A549 (cell line): ENCODE results near the gene TCERG1L. TPM values are rescaled to one million over a fixed set of nuclear protein-coding genes. Genes with fewer than 3 reads are reported as not detected.

Experiments
- ATAC-seq, 2 experiments: fragments of 200-7000 bp in 1 of 2; fragments of >200 bp in 1 of 2; cut with Nextera tagmentation in 1 of 2; cut with Tn5 transposase in 1 of 2; 3 replicates each; pipeline versions ENCODE4 v1.8.0 to v1.9.1; 2018 to 2020; ENCODE audit warnings: mild to moderate bottlenecking in 1 of 2, moderate library complexity in 1 of 2
- CTCF ChIA-PET: fragments of 300-600 bp; sonication (Branson Sonifier 250); formaldehyde crosslinking; extraction: SDS; loops from one replicate; lab custom pipeline; 2021; ENCODE audit warnings: antibody characterized with exemption, inconsistent platforms; lab: Yijun Ruan, JAX
- POLR2A ChIA-PET: fragments of 350-600 bp; formaldehyde crosslinking; extraction: SDS; loops from one replicate; lab custom pipeline; 2021; ENCODE audit warnings: antibody characterized with exemption, inconsistent platforms; lab: Yijun Ruan, JAX
- DNase-seq, 2 experiments: peaks; one replicate each; pipeline versions ENCODE4 v3.0.0 to v3.0.0-alpha.2; 2011 to 2016; ENCODE audit warnings: low read depth in 1 of 2, low spot score in 1 of 2
- FAIRE-seq: peaks from 2 replicates; lab custom pipeline; 2011; peaks lifted over from hg19 to GRCh38; lab: Jason Lieb, UNC
- H3K27ac ChIP-seq, 2 experiments: fragments of >200 bp; sonication (Bioruptor Twin); formaldehyde crosslinking; 3 replicates each; pipeline ENCODE4 v1.5.1; 2016 to 2017
- H3K4me1 ChIP-seq: fragments of >200 bp; sonication (Bioruptor Twin); formaldehyde crosslinking; 3 replicates; pipeline ENCODE4 v1.6.1; 2016
- H3K4me2 ChIP-seq: fragments of >200 bp; sonication (Bioruptor Twin); formaldehyde crosslinking; 3 replicates; pipeline ENCODE4 v1.6.1; 2016
- H3K4me3 ChIP-seq: fragments of >200 bp; sonication (Bioruptor Twin); formaldehyde crosslinking; 3 replicates; pipeline ENCODE4 v1.5.1; 2016
- H3K9me3 ChIP-seq: fragments of >200 bp; sonication (Bioruptor Twin); formaldehyde crosslinking; 3 replicates; pipeline ENCODE4 v1.6.1; 2016
- EHF ChIP-seq: fragments of 250-450 bp; sonication (Bioruptor Pico); IDR thresholded peaks from 2 replicates; pipeline ENCODE4 v1.5.0; 2020; ENCODE audit warnings: mild to moderate bottlenecking
- EP300 ChIP-seq, 2 experiments: fragments of >200 bp; sonication (Bioruptor Twin); formaldehyde crosslinking; IDR thresholded peaks; 2 replicates in 1 of 2; 3 replicates in 1 of 2; pipeline ENCODE4 v1.6.1; 2016 to 2017
- FOSB ChIP-seq: fragments of 250-450 bp; sonication (Bioruptor Pico); IDR thresholded peaks from 2 replicates; pipeline ENCODE4 v1.5.0; 2020; ENCODE audit warnings: mild to moderate bottlenecking, moderate library complexity
- GATA3 ChIP-seq: IDR thresholded peaks from 2 replicates; pipeline ENCODE4 v1.6.1; 2012; ENCODE audit warnings: borderline replicate concordance
- HDAC2 ChIP-seq: fragments of 200-600 bp; sonication (generic); IDR thresholded peaks from 2 replicates; pipeline ENCODE4 v1.6.1; 2016
- HOXB13 ChIP-seq: fragments of 250-450 bp; sonication (Bioruptor Pico); IDR thresholded peaks from 2 replicates; pipeline ENCODE4 v1.5.0; 2020; ENCODE audit warnings: low read depth, mild to moderate bottlenecking, moderate library complexity
- JUNB ChIP-seq: fragments of >200 bp; sonication (Bioruptor Twin); formaldehyde crosslinking; IDR thresholded peaks from 2 replicates; pipeline ENCODE4 v1.6.1; 2016
- KDM1A ChIP-seq: fragments of 200-600 bp; sonication (generic); IDR thresholded peaks from 2 replicates; pipeline ENCODE4 v1.6.1; 2016; ENCODE audit warnings: low read depth, mild to moderate bottlenecking
- MAFK ChIP-seq: fragments of 450-650 bp; IDR thresholded peaks from 2 replicates; pipeline ENCODE4 v1.6.1; 2014; ENCODE audit not compliant: partially characterized antibody
- NPAS2 ChIP-seq: fragments of 250-450 bp; sonication (Bioruptor Pico); IDR thresholded peaks from 2 replicates; pipeline ENCODE4 v1.8.0; 2022; ENCODE audit warnings: mild to moderate bottlenecking, moderate library complexity, borderline replicate concordance
- NR3C1 ChIP-seq: fragments of >200 bp; sonication (Bioruptor Twin); formaldehyde crosslinking; IDR thresholded peaks from 3 replicates; pipeline ENCODE4 v1.6.1; 2017
- RCOR1 ChIP-seq: fragments of 150-350 bp; IDR thresholded peaks from 2 replicates; pipeline ENCODE4 v1.6.1; 2014; ENCODE audit warnings: antibody characterized with exemption, low read length, low read depth
- RNF2 ChIP-seq: fragments of 200-600 bp; sonication (generic); IDR thresholded peaks from 2 replicates; pipeline ENCODE4 v1.6.1; 2016; ENCODE audit warnings: low read depth, mild to moderate bottlenecking, antibody characterized with exemption, moderate library complexity, borderline replicate concordance
- TP53 ChIP-seq: fragments of 250-450 bp; sonication (Bioruptor Pico); IDR thresholded peaks from 2 replicates; pipeline ENCODE4 v1.5.0; 2021; ENCODE audit warnings: mild to moderate bottlenecking, moderate library complexity
- ZSCAN20 ChIP-seq: fragments of 250-450 bp; sonication (Bioruptor Pico); IDR thresholded peaks from 2 replicates; pipeline ENCODE4 v1.8.0; 2022; ENCODE audit warnings: mild to moderate bottlenecking, moderate library complexity
- WGBS: methylation state at CpG from one replicate; pipeline ENCODE4 v1.1.6; 2017; ENCODE audit errors: missing lambda C conversion rate; 5-methylcytosine and 5-hydroxymethylcytosine counted together
- polyA plus RNA-seq, 4 experiments: library from polyadenylated mRNA; depleted of rRNA in 3 of 4; stranded (reverse); fragments of >200 nt; fragmentation: RNase III in 1 of 4; extraction: RNeasy Plus Mini Kit Qiagen cat#74134 plus additional on column Dnase treatment in 1 of 4; gene quantifications; 2 replicates in 3 of 4; 3 replicates in 1 of 4; pipeline ENCODE4 v1.2.3, GENCODE V29; 2011 to 2017
- TF ChIP-seq, protein P1 (sequence below): fragments of >200 bp; sonication (Bioruptor Twin); formaldehyde crosslinking; IDR thresholded peaks from 3 replicates; pipeline ENCODE4 v1.5.1; 2016
- TF ChIP-seq, protein P2 (sequence below): fragments of 250-450 bp; sonication (Bioruptor Pico); IDR thresholded peaks from 2 replicates; pipeline ENCODE4 v1.5.0; 2021; ENCODE audit warnings: mild to moderate bottlenecking, moderate library complexity, borderline replicate concordance
- TF ChIP-seq, protein P3 (sequence below): fragments of >200 bp; sonication (Bioruptor Twin); formaldehyde crosslinking; IDR thresholded peaks from 2 replicates; pipeline ENCODE4 v1.6.1; 2016
- TF ChIP-seq, protein P4 (sequence below): IDR thresholded peaks from 2 replicates; pipeline ENCODE4 v1.6.1; 2012

Gene TCERG1L
- polyA plus RNA-seq, 2 of the 4 experiments (the other 2 are of a cell fraction), result not detected

DNA sequence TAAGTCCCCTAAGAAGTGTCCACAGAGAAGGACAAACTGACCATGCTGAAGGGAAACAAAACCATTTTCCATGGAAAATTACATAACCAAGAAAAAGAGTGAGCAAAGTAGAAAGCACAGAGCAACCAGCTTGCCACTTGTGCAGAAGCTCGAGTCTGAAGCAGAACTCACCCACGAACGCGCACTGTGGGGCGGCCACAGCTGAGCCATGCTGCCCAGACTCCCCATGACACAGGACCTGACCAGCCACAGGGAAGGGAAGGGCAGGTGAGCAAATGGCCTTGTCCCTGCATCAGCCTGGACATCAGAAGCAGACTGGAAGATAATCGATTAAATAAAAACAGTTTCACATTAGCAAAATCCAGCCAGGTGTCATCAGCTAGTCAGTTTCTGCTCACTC, 95.7 kb downstream of the TCERG1L start:
- Histone ChIP-seq H3K27ac (no peak overlapping the region), H3K4me1 (no peaks in the 10 kb centered on the region), H3K4me3 (no peak overlapping the region)
- DNase-seq, result no peak
- 42% methylated on average over 6 of the region's 6 CpGs for WGBS
- POLR2A ChIA-PET, result no interaction called here
- TF ChIP-seq, protein P1, sequence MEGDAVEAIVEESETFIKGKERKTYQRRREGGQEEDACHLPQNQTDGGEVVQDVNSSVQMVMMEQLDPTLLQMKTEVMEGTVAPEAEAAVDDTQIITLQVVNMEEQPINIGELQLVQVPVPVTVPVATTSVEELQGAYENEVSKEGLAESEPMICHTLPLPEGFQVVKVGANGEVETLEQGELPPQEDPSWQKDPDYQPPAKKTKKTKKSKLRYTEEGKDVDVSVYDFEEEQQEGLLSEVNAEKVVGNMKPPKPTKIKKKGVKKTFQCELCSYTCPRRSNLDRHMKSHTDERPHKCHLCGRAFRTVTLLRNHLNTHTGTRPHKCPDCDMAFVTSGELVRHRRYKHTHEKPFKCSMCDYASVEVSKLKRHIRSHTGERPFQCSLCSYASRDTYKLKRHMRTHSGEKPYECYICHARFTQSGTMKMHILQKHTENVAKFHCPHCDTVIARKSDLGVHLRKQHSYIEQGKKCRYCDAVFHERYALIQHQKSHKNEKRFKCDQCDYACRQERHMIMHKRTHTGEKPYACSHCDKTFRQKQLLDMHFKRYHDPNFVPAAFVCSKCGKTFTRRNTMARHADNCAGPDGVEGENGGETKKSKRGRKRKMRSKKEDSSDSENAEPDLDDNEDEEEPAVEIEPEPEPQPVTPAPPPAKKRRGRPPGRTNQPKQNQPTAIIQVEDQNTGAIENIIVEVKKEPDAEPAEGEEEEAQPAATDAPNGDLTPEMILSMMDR, result no peak
- TF ChIP-seq, protein P2, sequence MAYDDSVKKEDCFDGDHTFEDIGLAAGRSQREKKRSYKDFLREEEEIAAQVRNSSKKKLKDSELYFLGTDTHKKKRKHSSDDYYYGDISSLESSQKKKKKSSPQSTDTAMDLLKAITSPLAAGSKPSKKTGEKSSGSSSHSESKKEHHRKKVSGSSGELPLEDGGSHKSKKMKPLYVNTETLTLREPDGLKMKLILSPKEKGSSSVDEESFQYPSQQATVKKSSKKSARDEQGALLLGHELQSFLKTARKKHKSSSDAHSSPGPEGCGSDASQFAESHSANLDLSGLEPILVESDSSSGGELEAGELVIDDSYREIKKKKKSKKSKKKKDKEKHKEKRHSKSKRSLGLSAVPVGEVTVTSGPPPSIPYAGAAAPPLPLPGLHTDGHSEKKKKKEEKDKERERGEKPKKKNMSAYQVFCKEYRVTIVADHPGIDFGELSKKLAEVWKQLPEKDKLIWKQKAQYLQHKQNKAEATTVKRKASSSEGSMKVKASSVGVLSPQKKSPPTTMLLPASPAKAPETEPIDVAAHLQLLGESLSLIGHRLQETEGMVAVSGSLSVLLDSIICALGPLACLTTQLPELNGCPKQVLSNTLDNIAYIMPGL, result no peak
- TF ChIP-seq NR3C1 (no peak), EP300 (IDR thresholded peaks at IDR 0.05) (no peak), FOSB (CRISPR knock-in tag) (no peak), MAFK (no peak), RCOR1 (no peak), JUNB (no peak), KDM1A (no peak), EHF (no peak)
- TF ChIP-seq, all 56 proteins: peak for 0
- CTCF ChIA-PET, result no interaction called here
- ATAC-seq (no peak), FAIRE-seq (no peak)
- Histone ChIP-seq H3K9me3 (no peaks in the 10 kb centered on the region), H3K4me2 (no peak overlapping the region)

DNA sequence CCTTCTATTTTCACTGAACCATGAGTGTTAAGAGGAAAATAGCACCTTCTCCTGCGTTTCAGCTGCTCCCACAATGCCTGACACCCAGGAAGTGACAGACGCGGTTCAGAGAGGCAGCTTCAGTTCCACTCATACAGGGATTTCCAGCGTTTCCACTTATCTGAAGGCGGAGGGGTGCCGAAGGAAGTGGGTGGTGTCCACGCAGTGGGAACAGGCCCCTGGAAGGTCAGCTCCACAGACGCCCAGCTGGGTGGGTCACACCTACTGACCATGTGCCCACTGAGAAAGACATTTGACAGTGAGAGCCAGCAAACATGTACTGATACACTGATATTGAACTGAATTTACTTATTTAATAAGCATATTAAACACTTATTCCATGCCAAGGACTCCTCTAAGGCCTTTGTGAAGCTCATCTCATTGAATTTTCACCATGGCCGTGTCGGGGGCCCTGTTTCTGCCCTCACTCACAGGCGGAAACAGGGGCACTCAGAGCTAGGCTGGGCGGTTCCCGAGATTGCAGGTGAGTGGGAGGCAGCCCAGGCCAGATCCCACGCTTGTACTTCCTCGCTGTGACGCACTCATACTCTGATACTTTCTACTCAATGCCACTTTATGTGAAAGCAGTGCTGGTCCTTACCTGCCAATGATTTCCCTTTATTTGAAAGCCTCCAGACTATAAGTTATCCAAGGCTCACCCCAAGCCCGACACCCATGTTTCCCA, 96.8 kb downstream of the TCERG1L start:
- 27% methylated on average over 16 of the region's 17 CpGs for WGBS
- ATAC-seq (no peak), DNase-seq (no peak), FAIRE-seq (no peak)
- TF ChIP-seq RCOR1 (no peak), MAFK (no peak), TP53 (CRISPR knock-in tag) (no peak), HOXB13 (CRISPR knock-in tag) (no peak), EHF (no peak), RNF2 (no peak), NPAS2 (CRISPR knock-in tag) (no peak), GATA3 (no peak), HDAC2 (no peak), ZSCAN20 (CRISPR knock-in tag) (no peak), KDM1A (no peak)
- TF ChIP-seq, protein P2, result no peak
- TF ChIP-seq, protein P3, sequence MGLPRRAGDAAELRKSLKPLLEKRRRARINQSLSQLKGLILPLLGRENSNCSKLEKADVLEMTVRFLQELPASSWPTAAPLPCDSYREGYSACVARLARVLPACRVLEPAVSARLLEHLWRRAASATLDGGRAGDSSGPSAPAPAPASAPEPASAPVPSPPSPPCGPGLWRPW, result no peak
- TF ChIP-seq, protein P4, sequence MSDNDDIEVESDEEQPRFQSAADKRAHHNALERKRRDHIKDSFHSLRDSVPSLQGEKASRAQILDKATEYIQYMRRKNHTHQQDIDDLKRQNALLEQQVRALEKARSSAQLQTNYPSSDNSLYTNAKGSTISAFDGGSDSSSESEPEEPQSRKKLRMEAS, result no peak
- Histone ChIP-seq H3K4me1 (no peaks in the 10 kb centered on the region), H3K4me3 (no peak overlapping the region), H3K4me2 (no peak overlapping the region), H3K9me3 (no peaks in the 10 kb centered on the region), H3K27ac (no peak overlapping the region)
- ChIA-PET POLR2A (no interaction called here), CTCF (no interaction called here)
